SU-DHL-6 (cell line): ENCODE results near the gene ZBTB17.

Source experiments
- H2AFZ ChIP-seq: fragments of 200-600 bp; sonication (generic); 2 replicates; pipeline ENCODE4 v1.6.1; 2014; ENCODE audit warnings: low read depth, mild to moderate bottlenecking, moderate library complexity, mixed read lengths, antibody characterized with exemption, low read length; ENCODE audit not compliant: severe bottlenecking
- H3F3A ChIP-seq: fragments of 200-600 bp; shearing (Covaris generic); 2 replicates; pipeline ENCODE4 v1.6.0; 2016; ENCODE audit warnings: antibody characterized with exemption, mild to moderate bottlenecking; ENCODE audit not compliant: insufficient read depth
- H3K27ac ChIP-seq: fragments of 200-600 bp; sonication (generic); 2 replicates; pipeline ENCODE4 v1.5.1; 2016; ENCODE audit warnings: low read depth, mild to moderate bottlenecking, low read length, moderate library complexity, mixed read lengths
- H3K27me3 ChIP-seq: fragments of 200-600 bp; sonication (generic), shearing (Covaris generic); 2 replicates; pipeline ENCODE4 v1.6.0; 2014; ENCODE audit warnings: mild to moderate bottlenecking, low read length
- H3K36me3 ChIP-seq: fragments of 200-600 bp; sonication (generic); 2 replicates; pipeline ENCODE4 v1.6.1; 2014; ENCODE audit warnings: mild to moderate bottlenecking, low read length, mixed read lengths
- H3K4me2 ChIP-seq: fragments of 300-600, 200-600 bp; shearing (Covaris generic), sonication (generic); 2 replicates; pipeline ENCODE4 v1.6.0; 2014; ENCODE audit warnings: low read length, low read depth, mild to moderate bottlenecking; ENCODE audit not compliant: poor library complexity, severe bottlenecking
- H3K4me3 ChIP-seq: fragments of 200-600 bp; sonication (generic); 2 replicates; pipeline ENCODE4 v1.5.1; 2014; ENCODE audit warnings: antibody characterized with exemption, low read length, mild to moderate bottlenecking, mixed read lengths; ENCODE audit not compliant: insufficient read depth, poor library complexity, severe bottlenecking
- H3K79me2 ChIP-seq: fragments of 200-600 bp; sonication (generic); 2 replicates; pipeline ENCODE4 v1.6.1; 2014; ENCODE audit warnings: mild to moderate bottlenecking, low read length, moderate library complexity; ENCODE audit not compliant: insufficient read depth
- H3K9ac ChIP-seq: fragments of 200-600 bp; sonication (generic); 2 replicates; pipeline ENCODE4 v1.7.0; 2014; ENCODE audit warnings: mild to moderate bottlenecking, low read length
- H3K9me2 ChIP-seq: fragments of 200-600 bp; sonication (generic); replicated peaks from 2 replicates; pipeline ENCODE4 v1.6.1; 2014; ENCODE audit warnings: low read length; ENCODE audit not compliant: insufficient read depth
- H3K9me3 ChIP-seq: fragments of 200-600 bp; sonication (generic); 2 replicates; pipeline ENCODE4 v1.6.1; 2014; ENCODE audit warnings: low read length, mixed read lengths; ENCODE audit not compliant: insufficient read depth
- H4K20me1 ChIP-seq: fragments of 200-600 bp; sonication (generic); 2 replicates; pipeline ENCODE4 v1.6.1; 2014; ENCODE audit warnings: low read depth, mild to moderate bottlenecking, antibody characterized with exemption, low read length, moderate library complexity, mixed read lengths
- EZH2phosphoT487 ChIP-seq: fragments of 200-600 bp; sonication (generic), shearing (Covaris generic); conservative IDR thresholded peaks from 2 replicates; pipeline ENCODE4 v1.6.1; 2018; ENCODE audit warnings: mild to moderate bottlenecking, antibody characterized with exemption, low read length, moderate library complexity, mixed read lengths
- TF ChIP-seq, protein P1 (sequence below): fragments of 200-600 bp; sonication (generic); IDR thresholded peaks from one replicate; pipeline ENCODE4 v1.5.1; 2017; ENCODE audit warnings: antibody characterized with exemption, mild to moderate bottlenecking, low read length, moderate library complexity; ENCODE audit not compliant: insufficient read depth, poor library complexity, severe bottlenecking

ZBTB17 gene

DNA sequence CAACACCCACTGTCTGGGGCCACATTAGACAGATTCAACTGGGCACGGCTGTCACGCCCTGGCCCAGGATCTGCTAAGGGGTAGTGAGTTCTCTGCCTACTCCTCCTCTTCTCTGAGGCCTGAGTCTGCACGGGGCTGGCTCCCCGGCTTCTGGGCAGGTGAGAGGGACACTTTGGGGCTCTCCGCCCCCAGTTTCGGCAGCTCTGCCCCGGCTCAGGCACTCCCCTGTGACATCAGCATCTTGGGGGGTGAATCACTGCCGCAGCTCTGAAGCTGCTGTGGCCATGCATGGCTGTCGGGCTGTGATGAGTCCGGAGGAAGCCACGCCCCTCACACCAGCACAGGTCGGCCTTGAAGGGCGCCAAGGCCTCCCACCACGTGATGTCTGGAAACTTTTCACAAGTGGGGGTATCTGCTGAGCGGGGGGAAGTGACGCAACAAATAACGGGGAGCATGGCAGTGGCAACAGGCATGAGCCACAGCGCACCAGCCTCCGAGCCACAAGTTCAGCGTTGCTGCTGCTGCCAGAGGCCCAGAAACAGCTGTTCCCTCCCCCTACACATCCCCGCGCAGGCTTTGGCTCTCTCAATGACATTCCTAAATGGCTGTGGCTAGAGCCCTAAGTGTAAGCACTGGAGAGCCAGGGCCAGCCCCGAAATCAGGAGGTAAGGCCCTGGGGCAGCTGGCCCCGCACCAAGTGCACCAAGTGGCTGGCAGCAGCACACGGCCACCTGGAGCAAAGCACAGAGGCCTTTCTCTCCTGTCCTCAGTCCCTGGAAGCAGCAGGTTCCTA lies 26.3 kb downstream of the ZBTB17 start:
- Histone ChIP-seq H3K27me3 (no peaks in the 10 kb centered on the region), H3K27ac (peak overlapping the region; percentile 59), H3K9me2 (no peaks in the 10 kb centered on the region), H3K79me2 (peaks cover 50% of the 10 kb centered on the region), H2AFZ (no peak overlapping the region), H3K9me3 (no peaks in the 10 kb centered on the region), H3F3A (no peaks in the 10 kb centered on the region), H3K4me2 (peak overlapping the region; percentile 26), H3K9ac (peak overlapping the region; percentile 29; the same call in 1 of the 2 replicates), H3K4me3 (no peak overlapping the region), H3K36me3 (no peaks in the 10 kb centered on the region), H4K20me1 (no peaks in the 10 kb centered on the region)
- TF ChIP-seq EZH2phosphoT487 = no peak
- TF ChIP-seq, protein P1, sequence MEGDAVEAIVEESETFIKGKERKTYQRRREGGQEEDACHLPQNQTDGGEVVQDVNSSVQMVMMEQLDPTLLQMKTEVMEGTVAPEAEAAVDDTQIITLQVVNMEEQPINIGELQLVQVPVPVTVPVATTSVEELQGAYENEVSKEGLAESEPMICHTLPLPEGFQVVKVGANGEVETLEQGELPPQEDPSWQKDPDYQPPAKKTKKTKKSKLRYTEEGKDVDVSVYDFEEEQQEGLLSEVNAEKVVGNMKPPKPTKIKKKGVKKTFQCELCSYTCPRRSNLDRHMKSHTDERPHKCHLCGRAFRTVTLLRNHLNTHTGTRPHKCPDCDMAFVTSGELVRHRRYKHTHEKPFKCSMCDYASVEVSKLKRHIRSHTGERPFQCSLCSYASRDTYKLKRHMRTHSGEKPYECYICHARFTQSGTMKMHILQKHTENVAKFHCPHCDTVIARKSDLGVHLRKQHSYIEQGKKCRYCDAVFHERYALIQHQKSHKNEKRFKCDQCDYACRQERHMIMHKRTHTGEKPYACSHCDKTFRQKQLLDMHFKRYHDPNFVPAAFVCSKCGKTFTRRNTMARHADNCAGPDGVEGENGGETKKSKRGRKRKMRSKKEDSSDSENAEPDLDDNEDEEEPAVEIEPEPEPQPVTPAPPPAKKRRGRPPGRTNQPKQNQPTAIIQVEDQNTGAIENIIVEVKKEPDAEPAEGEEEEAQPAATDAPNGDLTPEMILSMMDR = no peak

DNA sequence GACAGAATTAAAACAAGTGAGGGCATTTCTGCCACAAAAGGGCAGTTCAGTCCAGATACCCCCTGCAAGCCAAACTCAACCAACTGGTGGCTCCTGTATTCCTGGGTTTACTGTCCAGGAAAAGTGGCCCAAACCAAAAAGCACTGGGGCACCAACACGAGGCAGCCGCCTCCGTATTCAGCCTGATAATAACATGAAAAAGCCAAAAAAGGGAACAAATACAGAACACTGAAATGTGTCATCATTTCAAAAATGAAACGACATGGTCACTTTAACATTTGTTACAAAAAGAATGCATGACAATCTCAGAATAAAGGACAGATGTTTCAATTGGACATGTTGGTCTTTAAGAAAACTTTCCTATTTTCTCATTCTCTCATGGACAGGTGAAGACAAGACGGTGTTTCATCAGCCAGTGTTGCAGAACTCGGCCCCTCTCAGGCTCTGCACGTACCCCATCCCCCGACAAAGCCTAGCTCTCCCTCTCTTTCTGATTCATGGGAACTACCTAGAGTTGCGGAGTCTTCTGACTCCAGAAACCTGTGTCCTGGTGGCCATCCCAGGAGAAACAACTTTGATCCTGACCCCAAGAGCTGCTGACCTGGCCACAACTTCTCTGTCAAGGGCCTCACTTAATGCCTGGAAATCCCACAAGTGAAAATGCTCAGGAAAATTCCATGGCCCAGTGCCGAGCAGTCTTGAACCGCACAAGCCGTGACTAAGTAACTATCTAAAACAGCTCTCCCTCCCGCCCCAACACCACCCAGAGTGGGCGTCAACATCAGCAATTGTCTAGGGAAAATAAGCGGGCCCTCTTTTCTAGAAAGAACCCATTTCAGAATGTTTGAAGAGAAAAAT lies 27.1 kb downstream of the ZBTB17 start:
- H3K27me3 ChIP-seq = no peaks in the 10 kb centered on the region
- TF ChIP-seq EZH2phosphoT487 = no peak
- TF ChIP-seq, protein P1 = no peak
- H3K27ac ChIP-seq = peak overlapping the region; percentile 59; the same call in 1 of the 2 replicates
- H2AFZ ChIP-seq = no peak overlapping the region
- H3K79me2 ChIP-seq = peaks cover 43% of the 10 kb centered on the region
- no peak overlapping the region for H3K4me3 ChIP-seq
- no peaks in the 10 kb centered on the region for H4K20me1 ChIP-seq
- peak overlapping the region; percentile 6 for H3K4me2 ChIP-seq
- no peaks in the 10 kb centered on the region for H3K9me3 ChIP-seq
- H3F3A ChIP-seq = no peaks in the 10 kb centered on the region
- no peaks in the 10 kb centered on the region for H3K9me2 ChIP-seq
- no peaks in the 10 kb centered on the region for H3K36me3 ChIP-seq
- peak overlapping the region; percentile 14; the same call in 1 of the 2 replicates for H3K9ac ChIP-seq

DNA sequence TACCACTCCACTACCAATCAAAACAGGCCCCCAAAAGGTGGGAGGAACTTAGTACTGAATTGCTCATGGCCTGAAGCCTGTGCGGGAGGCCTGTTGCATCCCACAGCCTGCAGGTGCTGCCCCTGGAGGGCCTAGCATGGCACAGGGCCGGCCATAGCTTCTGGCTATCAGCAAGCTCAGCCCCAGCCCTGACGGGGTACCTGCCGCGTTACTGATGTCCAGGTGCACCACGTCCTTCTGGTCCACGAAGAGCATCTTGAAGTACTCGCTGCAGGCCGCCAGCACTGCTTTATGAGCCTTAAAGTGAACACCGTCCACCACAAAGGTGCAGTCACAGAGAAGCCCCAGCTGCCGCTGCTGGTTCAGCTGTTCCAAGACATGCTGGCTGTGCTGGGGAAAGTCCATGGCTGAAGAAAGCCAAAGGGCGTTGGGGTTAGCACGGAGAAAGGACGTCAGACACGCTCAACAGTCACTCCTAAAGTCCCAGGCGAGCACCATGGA lies 27.8 kb downstream of the ZBTB17 start:
- Histone ChIP-seq H3K4me3 (no peak overlapping the region), H3K9ac (no peak overlapping the region), H3K9me2 (no peaks in the 10 kb centered on the region), H3K79me2 (peaks cover 36% of the 10 kb centered on the region), H3F3A (no peaks in the 10 kb centered on the region), H3K27me3 (no peaks in the 10 kb centered on the region), H4K20me1 (no peaks in the 10 kb centered on the region), H2AFZ (no peak overlapping the region), H3K36me3 (no peaks in the 10 kb centered on the region), H3K4me2 (no peak overlapping the region), H3K27ac (no peak overlapping the region), H3K9me3 (no peaks in the 10 kb centered on the region)
- TF ChIP-seq, protein P1 = no peak
- no peak for TF ChIP-seq EZH2phosphoT487
